Sigmoid colon (tissue), 4 donors: ENCODE data around the gene C5orf15.

Source experiments
- CTCF ChIP-seq, 4 experiments: fragments of 450-650 bp in 3 of 4; fragments of 200-600 bp in 1 of 4; IDR thresholded peaks; one replicate each; pipeline ENCODE4 v1.5.1; 2016 to 2019; ENCODE audit warnings: antibody characterized with exemption in 4 of 4, mild to moderate bottlenecking in 3 of 4, moderate library complexity in 2 of 4
- EP300 ChIP-seq, 4 donors: sonication (generic); formaldehyde crosslinking; IDR thresholded peaks; one replicate each; pipeline ENCODE4 v1.6.1; 2017; ENCODE audit warnings: antibody characterized with exemption in 4 of 4
- POLR2A ChIP-seq, 2 donors: fragments of 450-650 bp; IDR thresholded peaks; one replicate each; pipeline ENCODE4 v1.6.1; 2016; ENCODE audit warnings: antibody characterized with exemption in 2 of 2, mild to moderate bottlenecking in 2 of 2, moderate library complexity in 2 of 2
- POLR2AphosphoS5 ChIP-seq, 4 donors: sonication (generic); formaldehyde crosslinking; IDR thresholded peaks; one replicate each; pipeline ENCODE4 v1.6.1; 2017; ENCODE audit warnings: antibody characterized with exemption in 4 of 4

- TF ChIP-seq CTCF (IDR thresholded peaks at IDR 0.05) = no peak
- no peak for TF ChIP-seq POLR2A (IDR thresholded peaks at IDR 0.05)
- TF ChIP-seq EP300 (IDR thresholded peaks at IDR 0.05) = no peak
- TF ChIP-seq POLR2AphosphoS5 (IDR thresholded peaks at IDR 0.05) = peak in 3 of 4 donors; percentile 40 to 68 (median 46)
Measured at GRCh38 chr5:133952729-133953567, 15.5 kb downstream of the C5orf15 start.
